H1 (cell line): ENCODE data around the gene RIN1. TPM values are rescaled to one million over a fixed set of nuclear protein-coding genes. Genes with fewer than 3 reads are reported as not detected.

Experiments used
- ATF2 ChIP-seq: IDR thresholded peaks from 2 replicates; pipeline ENCODE4 v1.6.1; 2012; ENCODE audit warnings: low read length, inconsistent platforms
- CHD7 ChIP-seq: fragments of 300-600 bp; sonication (generic); IDR thresholded peaks from 2 replicates; pipeline ENCODE4 v1.7.1; 2012; ENCODE audit warnings: low read length, moderate library complexity, mild to moderate bottlenecking, inconsistent platforms; ENCODE audit not compliant: insufficient replicate concordance
- FOSL1 ChIP-seq: IDR thresholded peaks from 2 replicates; pipeline ENCODE4 v1.6.1; 2011; ENCODE audit warnings: mild to moderate bottlenecking, low read depth, low read length, moderate library complexity; ENCODE audit not compliant: insufficient read depth
- KDM4A ChIP-seq: IDR thresholded peaks from one replicate; pipeline ENCODE4 v1.7.1; 2012; ENCODE audit warnings: low read depth, mild to moderate bottlenecking, moderate library complexity, low read length, inconsistent platforms; ENCODE audit not compliant: severe bottlenecking
- MAFK ChIP-seq: IDR thresholded peaks from 2 replicates; pipeline ENCODE4 v1.6.1; 2012; ENCODE audit warnings: low read depth, mild to moderate bottlenecking, improper control_type of control experiment, low read length
- SAP30 ChIP-seq: fragments of 300-600 bp; sonication (generic); IDR thresholded peaks from 2 replicates; pipeline ENCODE4 v1.7.1; 2012; ENCODE audit warnings: low read length, moderate library complexity, mild to moderate bottlenecking, inconsistent platforms; ENCODE audit not compliant: insufficient read depth, insufficient replicate concordance
- SP1 ChIP-seq: IDR thresholded peaks from 2 replicates; pipeline ENCODE4 v1.6.1; 2011; ENCODE audit warnings: low read depth, low read length
- TAF7 ChIP-seq: optimal IDR thresholded peaks from 2 replicates; pipeline ENCODE3; 2011; ENCODE audit warnings: low read depth, mild to moderate bottlenecking, inconsistent platforms, low read length, moderate library complexity, borderline replicate concordance
- polyA plus RNA-seq, 7 experiments: library from polyadenylated mRNA; depleted of rRNA in 3 of 7; stranded (reverse) in 5 of 7; unstranded in 2 of 7; fragments of >200 nt in 5 of 7; fragments of 200-250 nt in 2 of 7; gene quantifications; 1 replicate in 5 of 7; 2 replicates in 1 of 7; 4 replicates in 1 of 7; pipeline versions ENCODE4 v1.2.1 to v1.2.3, GENCODE V29; 2011 to 2013; ENCODE audit warnings: missing spikeins in 2 of 7, mixed read lengths in 2 of 7
- total RNA-seq: library from RNA; stranded (reverse); fragmentation: NEBNext Ultra II Directional; extraction: Animal tissue kit (Norgen Biotek cat#: 25700); gene quantifications from 2 replicates; pipeline ENCODE4 v1.2.1, GENCODE V29; 2021
- TF ChIP-seq, protein P1 (sequence below): IDR thresholded peaks from 2 replicates; pipeline ENCODE4 v1.6.1; 2011; ENCODE audit warnings: low read depth, mild to moderate bottlenecking, low read length; ENCODE audit not compliant: insufficient read depth

Gene RIN1
- total and polyA plus RNA-seq, 2 of the 8 experiments (the other 6 are each of a cell fraction or from before 2014, with no cell fraction given), result 2.5 to 5.4 TPM

DNA sequence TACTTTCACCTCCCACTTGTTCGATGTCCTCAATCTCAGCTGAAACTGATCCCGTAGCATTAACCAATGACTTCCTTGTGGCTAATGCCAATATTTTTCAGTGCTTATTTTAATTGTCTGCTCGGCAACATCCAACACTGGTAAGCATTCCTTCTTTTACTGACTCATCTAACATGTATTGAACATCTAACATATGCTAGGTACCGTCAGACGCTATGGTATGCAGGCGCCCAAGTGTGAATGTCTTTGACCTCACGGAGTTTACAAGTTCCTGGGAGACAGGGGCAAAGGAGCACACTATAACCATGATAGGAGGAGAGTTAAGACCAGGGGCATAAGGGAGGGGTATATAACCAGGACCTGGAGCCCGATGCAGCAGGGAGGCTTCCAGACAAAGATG, 6.9 kb upstream of the RIN1 start (continued):
- TF ChIP-seq CHD7, result no peak
- no peak for TF ChIP-seq TAF7
- TF ChIP-seq MAFK, result no peak
- no peak for TF ChIP-seq ATF2
- TF ChIP-seq SAP30, result no peak
- TF ChIP-seq FOSL1, result no peak
- TF ChIP-seq, protein P1, sequence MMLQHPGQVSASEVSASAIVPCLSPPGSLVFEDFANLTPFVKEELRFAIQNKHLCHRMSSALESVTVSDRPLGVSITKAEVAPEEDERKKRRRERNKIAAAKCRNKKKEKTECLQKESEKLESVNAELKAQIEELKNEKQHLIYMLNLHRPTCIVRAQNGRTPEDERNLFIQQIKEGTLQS, result no peak
- TF ChIP-seq KDM4A, result no peak
- no peak for TF ChIP-seq SP1
